Colonic mucosa (tissue), 4 donors: ENCODE results near the gene SLC9A3. TPM values are rescaled to one million over a fixed set of nuclear protein-coding genes. Genes with fewer than 3 reads are reported as not detected.
A peak's percentile ranks its signal among the peaks of the same experiment; 100 is the strongest.
"Not testable (repeated sequence)": the region's sequence is repeated elsewhere in the genome, so short reads cannot be mapped to it uniquely, and the experiment has no call there.

Experiments used
- DNase-seq: peaks from one replicate; pipeline ENCODE4 v3.0.0-alpha.2; 2020
- H3K27ac ChIP-seq: fragments of 200-600 bp; one replicate; pipeline ENCODE4 v1.8.0; 2021
- H3K27me3 ChIP-seq: fragments of 200-600 bp; one replicate; pipeline ENCODE4 v1.8.0; 2021
- H3K36me3 ChIP-seq: fragments of 200-600 bp; one replicate; pipeline ENCODE4 v1.8.0; 2021
- H3K4me1 ChIP-seq: fragments of 200-600 bp; one replicate; pipeline ENCODE4 v1.8.0; 2021; ENCODE audit warnings: mild to moderate bottlenecking
- H3K4me3 ChIP-seq: fragments of 200-600 bp; one replicate; pipeline ENCODE4 v1.8.0; 2021
- H3K9ac ChIP-seq, 2 donors: one replicate each; pipeline ENCODE4 v1.7.0; 2013; ENCODE audit warnings: control low read depth in 2 of 2, low read depth in 2 of 2, low read length in 2 of 2
- H3K9me3 ChIP-seq: fragments of 200-600 bp; one replicate; pipeline ENCODE4 v1.8.0; 2021
- CTCF ChIP-seq: fragments of 200-600 bp; IDR thresholded peaks from one replicate; pipeline ENCODE4 v1.8.0; 2022; ENCODE audit warnings: antibody characterized with exemption, mild to moderate bottlenecking
- intact Hi-C: fragments of 100-400 bp; cut with DNase I; formaldehyde crosslinking; loops from one replicate; pipeline ENCODE4 v1.14.1; 2022
- total RNA-seq, 2 donors: library from RNA; stranded (reverse); fragmentation: NEBNext Ultra II Directional in 1 of 2; extraction: Animal tissue kit (Norgen Biotek cat#: 25700) in 1 of 2; gene quantifications; one replicate each; pipeline ENCODE4 v1.2.1, GENCODE V29; 2021
- donor health status: healthy.
- donor health status: DM: no; HTN: no; CAD: no.
- donor health status: DM: no; HTN: no; CAD: no.

Gene SLC9A3
- total RNA-seq, 2 donors from 2014 or later = 70.0 to 78.8 TPM

GRCh38 chr5:476814-477175 is 47.5 kb downstream of the SLC9A3 start:
- peaks cover 10% of the 10 kb centered on the region for H3K4me1 ChIP-seq
- no peaks in the 10 kb centered on the region for H3K36me3 ChIP-seq
- H3K27ac ChIP-seq = no peak overlapping the region
- intact Hi-C loops = loop anchor here (10.0 kb wide), 1 partner anchor 138 kb away; the partner anchor contains the start of gene CEP72
- peaks cover 44% of the 10 kb centered on the region for H3K27me3 ChIP-seq
- H3K9me3 ChIP-seq = no peaks in the 10 kb centered on the region
- no peak for DNase-seq
- H3K4me3 ChIP-seq = no peak overlapping the region
- TF ChIP-seq CTCF = no peak
- H3K9ac ChIP-seq = no peak overlapping the region

GRCh38 chr5:476102-476813 is 48.0 kb downstream of the SLC9A3 start:
- intact Hi-C loops = loop anchor here (10.0 kb wide), 1 partner anchor 139 kb away; the partner anchor contains the start of gene CEP72
- no peak for TF ChIP-seq CTCF
- Histone ChIP-seq H3K27ac (no peak overlapping the region), H3K36me3 (no peaks in the 10 kb centered on the region), H3K9me3 (no peaks in the 10 kb centered on the region), H3K4me3 (no peak overlapping the region), H3K27me3 (peaks cover 42% of the 10 kb centered on the region), H3K9ac (peak overlapping the region in 1 of 2 donors; percentile 12), H3K4me1 (peaks cover 14% of the 10 kb centered on the region)
- no peak for DNase-seq

- no peak for DNase-seq
- Histone ChIP-seq H3K4me3 (no peak overlapping the region), H3K9ac (peak overlapping the region in 1 of 2 donors; percentile 12), H3K27ac (no peak overlapping the region), H3K36me3 (no peaks in the 10 kb centered on the region), H3K4me1 (peaks cover 14% of the 10 kb centered on the region), H3K9me3 (no peaks in the 10 kb centered on the region), H3K27me3 (peaks cover 38% of the 10 kb centered on the region)
- intact Hi-C loops = loop anchor here (10.0 kb wide), 1 partner anchor 139 kb away; the partner anchor contains the start of gene CEP72
- no peak for TF ChIP-seq CTCF
Measured at GRCh38 chr5:475704-476101, 48.5 kb downstream of the SLC9A3 start.

GRCh38 chr5:474840-475661 is 49.2 kb downstream of the SLC9A3 start:
- no peak for TF ChIP-seq CTCF
- H3K4me1 ChIP-seq = peaks cover 14% of the 10 kb centered on the region
- no peak overlapping the region for H3K27ac ChIP-seq
- peak overlapping the region in 1 of 2 donors; percentile 12 for H3K9ac ChIP-seq
- intact Hi-C loops = loop anchor here (10.0 kb wide), 1 partner anchor 140 kb away; the partner anchor contains the start of gene CEP72
- no peaks in the 10 kb centered on the region for H3K9me3 ChIP-seq
- H3K4me3 ChIP-seq = no peak overlapping the region
- H3K36me3 ChIP-seq = no peaks in the 10 kb centered on the region
- no peak for DNase-seq
- peaks cover 38% of the 10 kb centered on the region for H3K27me3 ChIP-seq

GRCh38 chr5:474232-474839 is 49.9 kb downstream of the SLC9A3 start:
- not testable (repeated sequence) for DNase-seq, H3K27ac ChIP-seq, H3K36me3 ChIP-seq, H3K9me3 ChIP-seq, H3K9ac ChIP-seq
- Histone ChIP-seq H3K27me3 (peaks cover 38% of the 10 kb centered on the region), H3K4me3 (peak overlapping the region; percentile 62), H3K4me1 (peaks cover 14% of the 10 kb centered on the region)
- intact Hi-C loops = loop anchor here (10.0 kb wide), 1 partner anchor 140 kb away; the partner anchor contains the start of gene CEP72
